HepG2 (cell line): ENCODE measurements around the gene INHBB. TPM values are rescaled to one million over a fixed set of nuclear protein-coding genes. Genes with fewer than 3 reads are reported as not detected.

Experiments used
- ATAC-seq: fragments of 200-7000 bp; cut with Tn5 transposase; 3 replicates; pipeline ENCODE4 v1.9.1; 2020; ENCODE audit warnings: mild to moderate bottlenecking, moderate library complexity
- BruUV-seq: library from RNA; stranded (reverse); fragments of 400-500 nt; replicated peaks from 2 replicates; lab custom pipeline; 2021; lab: Mats Ljungman, UMichigan
- CTCF ChIA-PET: fragments of 300-600 bp; formaldehyde crosslinking; extraction: SDS; loops from one replicate; lab custom pipeline; 2021; ENCODE audit warnings: low total read pairs, inconsistent platforms, low intra/inter-chr PET ratio; lab: Yijun Ruan, JAX
- POLR2A ChIA-PET: fragments of 350-600 bp; sonication (Branson Sonifier 250); formaldehyde crosslinking; loops from one replicate; lab custom pipeline; 2020; ENCODE audit warnings: antibody characterized with exemption, inconsistent platforms; lab: Yijun Ruan, JAX
- DNase-seq: peaks from one replicate; pipeline ENCODE4 v3.0.0-alpha.2; 2015; ENCODE audit warnings: low spot score
- FAIRE-seq: peaks from 3 replicates; lab custom pipeline; 2011; peaks lifted over from hg19 to GRCh38; lab: Jason Lieb, UNC
- H2AFZ ChIP-seq: one replicate; pipeline ENCODE4 v1.6.1; 2011; ENCODE audit warnings: low read length, inconsistent platforms
- H3K27ac ChIP-seq: fragments of 300-600 bp; 3 replicates; pipeline ENCODE4 v1.8.0; 2011; ENCODE audit warnings: mixed run types, mild to moderate bottlenecking, mixed read lengths, low read length, inconsistent platforms; ENCODE audit not compliant: insufficient read depth; ENCODE audit errors: extremely low read length
- H3K27me3 ChIP-seq, 2 experiments: fragments of 200-600 bp in 1 of 2; 2 replicates in 1 of 2; 3 replicates in 1 of 2; pipeline versions ENCODE4 v1.6.0 to v1.8.0; 2011; ENCODE audit warnings: low read length in 2 of 2, mild to moderate bottlenecking in 2 of 2, moderate library complexity in 2 of 2, inconsistent platforms in 1 of 2; ENCODE audit not compliant: insufficient read depth in 2 of 2, control insufficient read depth in 1 of 2
- H3K36me3 ChIP-seq, 2 experiments: fragments of 200-600 bp in 1 of 2; replicated peaks in 1 of 2; 2 replicates in 1 of 2; 3 replicates in 1 of 2; pipeline versions ENCODE4 v1.5.1 to v1.8.0; 2011; ENCODE audit warnings: low read length in 2 of 2, inconsistent platforms in 1 of 2; ENCODE audit not compliant: insufficient read depth in 2 of 2, control insufficient read depth in 1 of 2
- H3K4me1 ChIP-seq: 2 replicates; pipeline ENCODE4 v1.5.1; 2012; ENCODE audit warnings: low read length, inconsistent platforms; ENCODE audit not compliant: insufficient read depth
- H3K4me2 ChIP-seq: 2 replicates; pipeline ENCODE4 v1.6.0; 2011; ENCODE audit warnings: low read depth, low read length, inconsistent platforms
- H3K4me3 ChIP-seq, 3 experiments: fragments of 200-600 bp in 1 of 3; sonication (generic), shearing (Covaris generic) in 1 of 3; replicated peaks in 1 of 3; 2 replicates each; pipeline ENCODE4 v1.5.1; 2011 to 2016; ENCODE audit warnings: low read length in 3 of 3, inconsistent platforms in 2 of 3, low read depth in 2 of 3, mild to moderate bottlenecking in 2 of 3, control low read depth in 1 of 3, mixed read lengths in 1 of 3; ENCODE audit not compliant: insufficient read depth in 1 of 3
- H3K79me2 ChIP-seq: one replicate; pipeline ENCODE4 v1.6.1; 2011; ENCODE audit warnings: low read length, inconsistent platforms; ENCODE audit not compliant: insufficient read depth
- H3K9ac ChIP-seq: 2 replicates; pipeline ENCODE4 v1.6.0; 2011; ENCODE audit warnings: mild to moderate bottlenecking, low read depth, low read length, inconsistent platforms; ENCODE audit not compliant: insufficient read depth
- H3K9me3 ChIP-seq: 2 replicates; pipeline ENCODE4 v1.5.1; 2012; ENCODE audit warnings: mild to moderate bottlenecking, low read length
- H4K20me1 ChIP-seq: 2 replicates; pipeline ENCODE4 v1.6.0; 2011; ENCODE audit warnings: inconsistent platforms, mild to moderate bottlenecking, low read length, moderate library complexity; ENCODE audit not compliant: insufficient read depth
- ZBTB49 ChIP-seq: sonication (generic); formaldehyde crosslinking; IDR thresholded peaks from 2 replicates; pipeline ENCODE4 v1.4.0; 2020; ENCODE audit warnings: missing genetic modification reagents, borderline replicate concordance
- ZKSCAN8 ChIP-seq: IDR thresholded peaks from 2 replicates; pipeline ENCODE4 v1.6.1; 2016; ENCODE audit warnings: borderline replicate concordance, missing genetic modification reagents, missing compliant biosample characterization
- ZNF451 ChIP-seq: sonication (generic); formaldehyde crosslinking; IDR thresholded peaks from 2 replicates; pipeline ENCODE4 v1.5.0; 2020; ENCODE audit warnings: mild to moderate bottlenecking, missing genetic modification reagents
- ZNF770 ChIP-seq: sonication (generic); formaldehyde crosslinking; IDR thresholded peaks from 2 replicates; pipeline ENCODE4 v1.5.0; 2020; ENCODE audit warnings: mild to moderate bottlenecking, missing genetic modification reagents
- WGBS: methylation state at CpG from one replicate; pipeline ENCODE4 v1.1.6; 2017; ENCODE audit warnings: low lambda C conversion rate; 5-methylcytosine and 5-hydroxymethylcytosine counted together
- in situ Hi-C: cut with HindIII; loops from 2 replicates; pipeline ENCODE4 v1.10.0; 2017; ENCODE audit warnings: low pct_unique_long_range_greater_than_20kb; ENCODE audit not compliant: extremely low pct_ligation_motif_present
- intact Hi-C: fragments of 100-400 bp; cut with micrococcal nuclease; formaldehyde crosslinking; loops from one replicate; pipeline ENCODE4 v1.10.0; 2022; ENCODE audit not compliant: unreplicated experiment
- polyA plus RNA-seq, 8 experiments: library from polyadenylated mRNA; depleted of rRNA in 3 of 8; stranded (reverse) in 7 of 8; unstranded in 1 of 8; fragments of >200 nt; fragmentation: Illumina TruSeq in 4 of 8; extraction: Trizol in 4 of 8; gene quantifications; 2 replicates each; pipeline versions ENCODE4 v1.2.1 to v1.2.3, GENCODE V29; 2011 to 2016; ENCODE audit warnings: low read depth in 4 of 8, missing spikeins in 1 of 8, mixed read lengths in 1 of 8; ENCODE audit not compliant: insufficient read depth in 1 of 8
- total RNA-seq, 5 experiments: library from RNA; depleted of rRNA; stranded (reverse); fragments of >200 nt; fragmentation: Illumina TruSeq; extraction: Trizol; gene quantifications; 2 replicates each; pipeline ENCODE4 v1.2.3, GENCODE V29; 2016; ENCODE audit warnings: low read depth in 1 of 5
- TF ChIP-seq, protein P1 (sequence below): sonication (generic); formaldehyde crosslinking; IDR thresholded peaks from 2 replicates; pipeline ENCODE4 v1.4.0; 2020; ENCODE audit warnings: mild to moderate bottlenecking, missing genetic modification reagents
- TF ChIP-seq, protein P2 (sequence below): IDR thresholded peaks from 2 replicates; pipeline ENCODE4 v1.6.1; 2012; ENCODE audit warnings: low read depth, low read length, improper control_type of control experiment
- TF ChIP-seq, protein P3 (sequence below): sonication (generic); formaldehyde crosslinking; IDR thresholded peaks from 2 replicates; pipeline ENCODE4 v1.4.0; 2020; ENCODE audit warnings: missing genetic modification reagents

INHBB gene
- total and polyA plus RNA-seq, 2 of the 13 experiments (the other 11 are each of a cell fraction or from before 2014, with no cell fraction given): 0.20 to 1.7 TPM

GRCh38 chr2:120374821-120375220, 28.9 kb downstream of the INHBB start (continued):
- TF ChIP-seq ZBTB49: no peak
- no peak for TF ChIP-seq ZNF451 (CRISPR knock-in tag)
- TF ChIP-seq, protein P1, sequence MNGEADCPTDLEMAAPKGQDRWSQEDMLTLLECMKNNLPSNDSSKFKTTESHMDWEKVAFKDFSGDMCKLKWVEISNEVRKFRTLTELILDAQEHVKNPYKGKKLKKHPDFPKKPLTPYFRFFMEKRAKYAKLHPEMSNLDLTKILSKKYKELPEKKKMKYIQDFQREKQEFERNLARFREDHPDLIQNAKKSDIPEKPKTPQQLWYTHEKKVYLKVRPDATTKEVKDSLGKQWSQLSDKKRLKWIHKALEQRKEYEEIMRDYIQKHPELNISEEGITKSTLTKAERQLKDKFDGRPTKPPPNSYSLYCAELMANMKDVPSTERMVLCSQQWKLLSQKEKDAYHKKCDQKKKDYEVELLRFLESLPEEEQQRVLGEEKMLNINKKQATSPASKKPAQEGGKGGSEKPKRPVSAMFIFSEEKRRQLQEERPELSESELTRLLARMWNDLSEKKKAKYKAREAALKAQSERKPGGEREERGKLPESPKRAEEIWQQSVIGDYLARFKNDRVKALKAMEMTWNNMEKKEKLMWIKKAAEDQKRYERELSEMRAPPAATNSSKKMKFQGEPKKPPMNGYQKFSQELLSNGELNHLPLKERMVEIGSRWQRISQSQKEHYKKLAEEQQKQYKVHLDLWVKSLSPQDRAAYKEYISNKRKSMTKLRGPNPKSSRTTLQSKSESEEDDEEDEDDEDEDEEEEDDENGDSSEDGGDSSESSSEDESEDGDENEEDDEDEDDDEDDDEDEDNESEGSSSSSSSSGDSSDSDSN: no peak
- TF ChIP-seq, protein P2, sequence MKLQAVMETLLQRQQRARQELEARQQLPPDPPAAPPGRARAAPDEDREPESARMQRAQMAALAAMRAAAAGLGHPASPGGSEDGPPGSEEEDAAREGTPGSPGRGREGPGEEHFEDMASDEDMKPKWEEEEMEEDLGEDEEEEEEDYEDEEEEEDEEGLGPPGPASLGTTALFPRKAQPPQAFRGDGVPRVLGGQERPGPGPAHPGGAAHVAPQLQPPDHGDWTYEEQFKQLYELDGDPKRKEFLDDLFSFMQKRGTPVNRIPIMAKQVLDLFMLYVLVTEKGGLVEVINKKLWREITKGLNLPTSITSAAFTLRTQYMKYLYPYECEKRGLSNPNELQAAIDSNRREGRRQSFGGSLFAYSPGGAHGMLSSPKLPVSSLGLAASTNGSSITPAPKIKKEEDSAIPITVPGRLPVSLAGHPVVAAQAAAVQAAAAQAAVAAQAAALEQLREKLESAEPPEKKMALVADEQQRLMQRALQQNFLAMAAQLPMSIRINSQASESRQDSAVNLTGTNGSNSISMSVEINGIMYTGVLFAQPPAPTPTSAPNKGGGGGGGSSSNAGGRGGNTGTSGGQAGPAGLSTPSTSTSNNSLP: no peak
- TF ChIP-seq, all 625 proteins: peak for 0

DNA sequence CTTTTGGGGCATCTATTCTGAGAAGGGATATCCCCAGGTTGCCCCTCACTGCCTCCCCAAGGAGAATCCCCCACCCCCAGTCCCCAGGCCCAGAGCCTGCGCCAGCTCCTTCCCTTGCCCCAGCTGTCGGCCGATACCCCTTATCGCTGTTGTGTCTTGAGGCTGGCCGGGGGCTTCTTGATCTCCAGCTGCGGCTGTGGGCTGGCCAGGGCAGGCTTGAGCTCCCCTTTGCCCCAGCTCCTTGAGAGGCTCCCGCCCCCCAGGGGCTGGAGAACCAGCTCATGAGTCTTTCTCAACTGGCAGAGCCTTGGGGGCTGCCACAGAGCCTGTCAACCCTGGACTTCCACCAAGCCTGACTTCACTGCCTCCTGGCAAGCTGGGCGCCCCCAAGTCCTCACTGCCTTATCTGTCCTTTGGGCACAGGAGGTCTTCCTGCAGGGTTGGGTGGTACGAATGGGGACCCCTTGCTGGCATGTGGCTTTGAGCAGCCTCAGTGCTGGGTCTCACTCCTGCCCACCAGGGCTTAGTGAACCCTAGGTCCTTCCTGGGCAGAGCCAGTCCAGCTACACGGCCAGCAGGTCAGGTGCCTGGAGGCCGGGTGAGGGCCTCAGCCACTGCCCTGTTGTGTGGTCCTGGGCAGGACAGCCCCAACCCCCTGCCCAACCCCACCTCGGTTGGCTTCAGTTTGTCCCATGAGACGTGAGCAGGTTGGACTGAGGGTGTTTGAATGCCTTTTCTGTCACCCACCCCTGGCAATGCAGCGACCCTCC, 29.5 kb downstream of the INHBB start:
- no peak overlapping the region for H3K9ac ChIP-seq
- ChIA-PET POLR2A (no interaction called here), CTCF (no interaction called here)
- FAIRE-seq (no peak), ATAC-seq (peak; percentile 21), DNase-seq (no peak)
- 41% methylated on average over 10 of the region's 14 CpGs for WGBS
- no peaks in the 10 kb centered on the region for H3K79me2 ChIP-seq
- no peaks in the 10 kb centered on the region for H3K36me3 ChIP-seq
- H3K4me2 ChIP-seq: no peak overlapping the region
- peaks cover 10 to 74% of the 10 kb centered on the region in 2 experiments; a peak in 4 of 5 replicates for H3K27me3 ChIP-seq
- H4K20me1 ChIP-seq: no peaks in the 10 kb centered on the region
- no peaks in the 10 kb centered on the region for H3K9me3 ChIP-seq
- H3K4me3 ChIP-seq: no peak overlapping the region
- H2AFZ ChIP-seq: no peak overlapping the region
- in situ Hi-C loops (no loop called here), intact Hi-C loops (no loop called here)
- peaks cover 8% of the 10 kb centered on the region for H3K4me1 ChIP-seq
- H3K27ac ChIP-seq: no peak overlapping the region
- BruUV-seq: no TSS peak
- TF ChIP-seq ZKSCAN8 (CRISPR knock-in tag): no peak
- TF ChIP-seq, protein P3, sequence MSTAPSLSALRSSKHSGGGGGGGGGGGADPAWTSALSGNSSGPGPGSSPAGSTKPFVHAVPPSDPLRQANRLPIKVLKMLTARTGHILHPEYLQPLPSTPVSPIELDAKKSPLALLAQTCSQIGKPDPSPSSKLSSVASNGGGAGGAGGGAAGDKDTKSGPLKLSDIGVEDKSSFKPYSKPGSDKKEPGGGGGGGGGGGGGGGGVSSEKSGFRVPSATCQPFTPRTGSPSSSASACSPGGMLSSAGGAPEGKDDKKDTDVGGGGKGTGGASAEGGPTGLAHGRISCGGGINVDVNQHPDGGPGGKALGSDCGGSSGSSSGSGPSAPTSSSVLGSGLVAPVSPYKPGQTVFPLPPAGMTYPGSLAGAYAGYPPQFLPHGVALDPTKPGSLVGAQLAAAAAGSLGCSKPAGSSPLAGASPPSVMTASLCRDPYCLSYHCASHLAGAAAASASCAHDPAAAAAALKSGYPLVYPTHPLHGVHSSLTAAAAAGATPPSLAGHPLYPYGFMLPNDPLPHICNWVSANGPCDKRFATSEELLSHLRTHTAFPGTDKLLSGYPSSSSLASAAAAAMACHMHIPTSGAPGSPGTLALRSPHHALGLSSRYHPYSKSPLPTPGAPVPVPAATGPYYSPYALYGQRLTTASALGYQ (CRISPR knock-in tag): no peak
- no peak for TF ChIP-seq ZNF770 (CRISPR knock-in tag)
